Ishikawa (cell line): ENCODE measurements around the gene SBF2.

Source experiments
- FOXM1 ChIP-seq: IDR thresholded peaks from 2 replicates; pipeline ENCODE4 v1.6.1; 2012; ENCODE audit warnings: low read depth, borderline replicate concordance
- MAX ChIP-seq: IDR thresholded peaks from 2 replicates; pipeline ENCODE4 v1.6.1; 2012
- RAD21 ChIP-seq: IDR thresholded peaks from 2 replicates; pipeline ENCODE4 v1.6.1; 2012; ENCODE audit warnings: low read depth
- TCF12 ChIP-seq: IDR thresholded peaks from 2 replicates; pipeline ENCODE4 v1.6.1; 2012; ENCODE audit warnings: low read depth
- YY1 ChIP-seq: IDR thresholded peaks from 2 replicates; pipeline ENCODE4 v1.6.1; 2012; ENCODE audit warnings: low read depth

GRCh38 chr11:9868641-9869040 lies 425.4 kb downstream of the SBF2 start:
- TF ChIP-seq FOXM1 (no peak), RAD21 (no peak), MAX (no peak), TCF12 (no peak), YY1 (no peak)
